ENCODE data around the gene EFCAB8.

The EFCAB8 gene

GRCh38 chr20:32965115-32965514 lies 106.4 kb downstream of the EFCAB8 start:
- no peak for TF ChIP-seq CTCF (IDR thresholded peaks at IDR 0.05; ENCODE audit: low read depth, low read length, missing control alignments)
- no peak overlapping the region for H3K4me3 ChIP-seq (ENCODE audit: low read depth, low read length)
- no peak for DNase-seq (ENCODE audit: low read depth)

GRCh38 chr20:32965581-32966373 lies 107.1 kb downstream of the EFCAB8 start:
- H3K4me3 ChIP-seq (ENCODE audit: low read depth, low read length): no peak overlapping the region
- DNase-seq (ENCODE audit: low read depth): no peak
- no peak for TF ChIP-seq CTCF (IDR thresholded peaks at IDR 0.05; ENCODE audit: low read depth, low read length, missing control alignments)

DNA sequence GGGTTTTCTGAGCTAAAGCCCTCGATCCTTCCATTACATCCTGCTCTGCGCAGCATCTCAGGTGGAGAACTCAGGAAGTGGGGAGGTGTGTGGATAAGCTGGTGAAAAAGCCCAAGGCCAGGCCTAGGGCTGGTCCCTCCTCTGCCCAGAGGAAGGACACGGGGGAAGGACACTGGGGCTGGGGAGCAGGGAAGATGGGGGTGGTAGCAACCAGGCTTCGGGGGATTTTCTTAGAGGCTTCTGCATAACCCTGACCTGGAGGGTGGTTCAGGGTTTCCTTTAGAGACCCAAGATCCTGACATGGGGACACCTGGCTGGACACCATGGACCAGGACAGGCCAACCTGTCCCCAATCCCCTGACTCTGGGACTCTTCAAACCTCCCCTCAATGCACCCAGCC lies 107.7 kb downstream of the EFCAB8 start:
- H3K4me3 ChIP-seq (ENCODE audit: low read depth, low read length): no peak overlapping the region
- TF ChIP-seq CTCF (IDR thresholded peaks at IDR 0.05; ENCODE audit: low read depth, low read length, missing control alignments): no peak
- no peak for DNase-seq (ENCODE audit: low read depth)

DNA sequence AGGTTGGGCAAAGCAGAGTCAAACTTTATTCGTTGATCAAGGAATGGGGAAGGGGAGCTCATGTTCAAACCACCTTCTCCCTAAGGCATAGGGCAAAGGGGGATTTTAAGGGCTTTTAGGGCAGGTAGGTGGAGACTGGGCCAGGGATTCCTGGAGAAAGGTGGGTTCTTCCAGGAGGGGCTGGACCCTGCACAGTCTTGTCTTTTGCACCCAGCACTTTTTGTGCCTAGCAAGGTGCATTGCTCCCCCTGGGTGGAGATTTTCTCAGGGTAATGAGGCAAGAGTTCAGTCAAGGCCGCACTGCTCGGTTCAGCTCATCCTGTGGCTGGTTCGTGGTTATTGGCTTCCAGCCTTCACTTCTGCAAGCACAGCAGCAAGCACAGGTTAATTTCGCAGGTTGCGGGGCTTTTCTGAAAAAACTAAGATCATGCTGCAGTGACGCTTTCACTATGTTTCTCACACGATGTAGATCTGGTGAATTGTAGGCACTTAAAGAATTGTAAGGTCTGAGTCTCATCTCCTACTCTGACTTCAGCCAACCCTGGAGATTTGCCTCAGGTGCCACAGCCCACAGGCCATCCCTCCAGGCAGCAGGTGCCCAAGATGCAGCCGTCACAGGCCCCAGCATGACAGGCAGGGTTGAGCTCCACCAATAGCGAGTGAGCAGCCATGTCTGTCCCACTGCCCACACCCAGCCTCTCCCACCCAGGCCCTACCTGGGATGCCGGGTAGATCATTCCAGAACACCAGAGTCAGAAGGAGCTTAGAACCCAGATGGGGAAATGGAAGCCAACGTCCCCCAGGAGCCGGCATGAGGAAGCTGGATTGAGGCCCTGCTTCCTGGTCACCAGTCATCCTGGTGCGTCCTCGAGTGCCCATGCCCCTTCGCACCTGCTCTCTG lies 108.4 kb downstream of the EFCAB8 start:
- DNase-seq (ENCODE audit: low read depth): peak; percentile 15
- no peak for TF ChIP-seq CTCF (IDR thresholded peaks at IDR 0.05; ENCODE audit: low read depth, low read length, missing control alignments)
- no peak overlapping the region for H3K4me3 ChIP-seq (ENCODE audit: low read depth, low read length)

- DNase-seq (ENCODE audit: low read depth): no peak
- TF ChIP-seq CTCF (IDR thresholded peaks at IDR 0.05; ENCODE audit: low read depth, low read length, missing control alignments): no peak
- H3K4me3 ChIP-seq (ENCODE audit: low read depth, low read length): no peak overlapping the region
These were observed 109.3 kb downstream of the EFCAB8 start for GRCh38 chr20:32967961-32968457.

DNA sequence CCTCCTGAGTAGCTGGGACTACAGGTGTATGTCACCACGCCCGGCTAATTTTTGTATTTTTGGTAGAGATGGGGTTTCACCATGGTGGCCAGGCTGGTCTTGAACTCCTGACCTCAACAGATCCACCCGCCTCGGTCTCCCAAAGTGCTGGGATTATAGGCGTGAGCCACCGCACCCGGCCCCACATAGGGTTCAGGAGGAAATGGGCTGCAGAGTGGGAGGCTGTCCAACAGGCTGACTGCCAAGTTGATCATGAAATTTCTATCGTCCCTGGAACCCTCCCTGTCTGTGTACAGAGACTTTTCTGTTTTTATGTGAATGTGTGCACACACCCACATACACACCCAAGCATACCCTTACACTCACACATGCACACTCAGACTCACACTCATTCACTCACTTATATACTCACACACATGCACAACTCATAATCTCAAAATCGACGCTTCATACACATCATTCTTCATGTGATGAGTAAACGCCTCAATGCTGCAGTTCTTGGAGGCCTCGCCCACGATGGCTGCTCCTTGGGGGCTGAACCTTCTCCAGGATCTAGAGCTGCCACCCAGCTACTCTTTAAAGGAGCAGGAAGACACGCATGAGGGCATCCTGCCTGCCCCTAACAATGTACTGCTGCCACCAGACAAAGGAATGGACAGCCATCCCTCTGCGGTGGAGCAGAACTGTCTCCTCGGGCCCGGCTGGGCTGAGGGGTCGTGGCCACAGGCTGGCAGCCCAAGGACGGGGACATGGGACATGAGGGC lies 109.9 kb downstream of the EFCAB8 start:
- DNase-seq (ENCODE audit: low read depth): no peak
- no peak for TF ChIP-seq CTCF (IDR thresholded peaks at IDR 0.05; ENCODE audit: low read depth, low read length, missing control alignments)
- no peak overlapping the region for H3K4me3 ChIP-seq (ENCODE audit: low read depth, low read length)

All from GM12864 (cell line).